Measurements from ENCODE around the gene CRB2.

The CRB2 gene

GRCh38 chr9:123370526-123371227, 14.7 kb downstream of the CRB2 start:
- no peaks in the 10 kb centered on the region for H3K4me1 Mint-ChIP-seq (ENCODE audit: low read depth)
- no peak overlapping the region for H3K27ac Mint-ChIP-seq
- H3K9me3 Mint-ChIP-seq = no peaks in the 10 kb centered on the region
- no peaks in the 10 kb centered on the region for H3K36me3 Mint-ChIP-seq (ENCODE audit: low read depth)
- H3K4me3 Mint-ChIP-seq = no peak overlapping the region
- H3K27me3 Mint-ChIP-seq = peaks cover 60% of the 10 kb centered on the region
- intact Hi-C loops (cut with micrococcal nuclease) = no loop called here

- H3K27me3 Mint-ChIP-seq = peaks cover 62% of the 10 kb centered on the region
- no peak overlapping the region for H3K27ac Mint-ChIP-seq
- H3K4me1 Mint-ChIP-seq (ENCODE audit: low read depth) = peaks cover 4% of the 10 kb centered on the region
- no peaks in the 10 kb centered on the region for H3K36me3 Mint-ChIP-seq (ENCODE audit: low read depth)
- H3K9me3 Mint-ChIP-seq = no peaks in the 10 kb centered on the region
- H3K4me3 Mint-ChIP-seq = no peak overlapping the region
- intact Hi-C loops (cut with micrococcal nuclease) = no loop called here
Observed at GRCh38 chr9:123371228-123371584, 15.2 kb downstream of the CRB2 start.

- Mint-ChIP-seq H3K4me1 (ENCODE audit: low read depth) (peaks cover 9% of the 10 kb centered on the region), H3K9me3 (no peaks in the 10 kb centered on the region), H3K27me3 (peaks cover 67% of the 10 kb centered on the region), H3K27ac (no peak overlapping the region), H3K4me3 (no peak overlapping the region), H3K36me3 (ENCODE audit: low read depth) (no peaks in the 10 kb centered on the region)
- intact Hi-C loops (cut with micrococcal nuclease) = no loop called here
Observed at GRCh38 chr9:123371805-123372590, 16.0 kb downstream of the CRB2 start.

- H3K27ac Mint-ChIP-seq = no peak overlapping the region
- no peaks in the 10 kb centered on the region for H3K9me3 Mint-ChIP-seq
- H3K36me3 Mint-ChIP-seq (ENCODE audit: low read depth) = no peaks in the 10 kb centered on the region
- H3K4me3 Mint-ChIP-seq = no peak overlapping the region
- intact Hi-C loops (cut with micrococcal nuclease) = no loop called here
- peaks cover 63% of the 10 kb centered on the region for H3K27me3 Mint-ChIP-seq
- peaks cover 9% of the 10 kb centered on the region for H3K4me1 Mint-ChIP-seq (ENCODE audit: low read depth)
Observed at GRCh38 chr9:123372766-123373446, 16.9 kb downstream of the CRB2 start.

- H3K27me3 Mint-ChIP-seq = peaks cover 63% of the 10 kb centered on the region
- no peaks in the 10 kb centered on the region for H3K36me3 Mint-ChIP-seq (ENCODE audit: low read depth)
- intact Hi-C loops (cut with micrococcal nuclease) = no loop called here
- H3K4me3 Mint-ChIP-seq = no peak overlapping the region
- H3K27ac Mint-ChIP-seq = no peak overlapping the region
- no peaks in the 10 kb centered on the region for H3K9me3 Mint-ChIP-seq
- peaks cover 9% of the 10 kb centered on the region for H3K4me1 Mint-ChIP-seq (ENCODE audit: low read depth)
Observed at GRCh38 chr9:123373447-123373923, 17.5 kb downstream of the CRB2 start.

- Mint-ChIP-seq H3K9me3 (no peaks in the 10 kb centered on the region), H3K4me3 (no peak overlapping the region), H3K36me3 (ENCODE audit: low read depth) (no peaks in the 10 kb centered on the region), H3K27ac (no peak overlapping the region), H3K27me3 (peaks cover 59% of the 10 kb centered on the region), H3K4me1 (ENCODE audit: low read depth) (peaks cover 9% of the 10 kb centered on the region)
- intact Hi-C loops (cut with micrococcal nuclease) = no loop called here
Observed at GRCh38 chr9:123373946-123374345, 17.9 kb downstream of the CRB2 start.

GRCh38 chr9:123375469-123376132, 19.6 kb downstream of the CRB2 start:
- Mint-ChIP-seq H3K27ac (no peak overlapping the region), H3K4me1 (ENCODE audit: low read depth) (peaks cover 9% of the 10 kb centered on the region), H3K4me3 (no peak overlapping the region), H3K9me3 (no peaks in the 10 kb centered on the region), H3K36me3 (ENCODE audit: low read depth) (peaks cover 16% of the 10 kb centered on the region), H3K27me3 (peaks cover 52% of the 10 kb centered on the region)
- intact Hi-C loops (cut with micrococcal nuclease) = no loop called here

- Mint-ChIP-seq H3K4me1 (ENCODE audit: low read depth) (peaks cover 9% of the 10 kb centered on the region), H3K4me3 (no peak overlapping the region), H3K27ac (no peak overlapping the region), H3K9me3 (no peaks in the 10 kb centered on the region), H3K27me3 (peaks cover 52% of the 10 kb centered on the region), H3K36me3 (ENCODE audit: low read depth) (peaks cover 25% of the 10 kb centered on the region)
- intact Hi-C loops (cut with micrococcal nuclease) = no loop called here
Observed at GRCh38 chr9:123376218-123377071, 20.4 kb downstream of the CRB2 start.

GRCh38 chr9:123377211-123377971, 21.4 kb downstream of the CRB2 start:
- Mint-ChIP-seq H3K4me3 (no peak overlapping the region), H3K36me3 (ENCODE audit: low read depth) (peaks cover 34% of the 10 kb centered on the region), H3K9me3 (no peaks in the 10 kb centered on the region), H3K4me1 (ENCODE audit: low read depth) (peaks cover 9% of the 10 kb centered on the region), H3K27me3 (peaks cover 43% of the 10 kb centered on the region), H3K27ac (no peak overlapping the region)
- intact Hi-C loops (cut with micrococcal nuclease) = no loop called here

- H3K4me3 Mint-ChIP-seq = no peak overlapping the region
- peaks cover 36% of the 10 kb centered on the region for H3K27me3 Mint-ChIP-seq
- intact Hi-C loops (cut with micrococcal nuclease) = no loop called here
- H3K27ac Mint-ChIP-seq = no peak overlapping the region
- peaks cover 9% of the 10 kb centered on the region for H3K4me1 Mint-ChIP-seq (ENCODE audit: low read depth)
- no peaks in the 10 kb centered on the region for H3K9me3 Mint-ChIP-seq
- H3K36me3 Mint-ChIP-seq (ENCODE audit: low read depth) = peaks cover 41% of the 10 kb centered on the region
Observed at GRCh38 chr9:123378025-123378424, 22.0 kb downstream of the CRB2 start.

GRCh38 chr9:123378956-123379660, 23.1 kb downstream of the CRB2 start:
- Mint-ChIP-seq H3K27me3 (peaks cover 29% of the 10 kb centered on the region), H3K9me3 (no peaks in the 10 kb centered on the region), H3K4me3 (no peak overlapping the region), H3K27ac (no peak overlapping the region), H3K4me1 (ENCODE audit: low read depth) (peaks cover 9% of the 10 kb centered on the region), H3K36me3 (ENCODE audit: low read depth) (peaks cover 51% of the 10 kb centered on the region)
- intact Hi-C loops (cut with micrococcal nuclease) = no loop called here

Measured in dendritic cell treated with granulocyte-macrophage colony-stimulating factor and Interleukin-4, amounts not matched to agents 40 ng/mL and 50 ng/mL, for 4 days (primary cell).